Kidney (tissue), 14 donors: ENCODE results near the gene LENG9. TPM values are rescaled to one million over a fixed set of nuclear protein-coding genes. Genes with fewer than 3 reads are reported as not detected.

Experiments
- DNase-seq, 5 donors: peaks; one replicate each; pipeline ENCODE4 v3.0.0-alpha.2; 2013 to 2020
- FAIRE-seq: peaks from 2 replicates; lab custom pipeline; 2012; peaks lifted over from hg19 to GRCh38; lab: Jason Lieb, UNC
- H3K27ac ChIP-seq, 2 donors: one replicate each; pipeline ENCODE4 v1.7.0; 2013; ENCODE audit warnings: low read depth in 2 of 2, low read length in 2 of 2, inconsistent platforms in 1 of 2
- H3K27me3 ChIP-seq: one replicate; pipeline ENCODE4 v1.7.1; 2013; ENCODE audit warnings: low read length, inconsistent platforms; ENCODE audit not compliant: control insufficient read depth, insufficient read depth
- H3K36me3 ChIP-seq, 3 donors: one replicate each; pipeline versions ENCODE4 v1.7.0 to v1.7.1; 2013; ENCODE audit warnings: low read length in 3 of 3, control low read depth in 1 of 3, inconsistent platforms in 1 of 3; ENCODE audit not compliant: insufficient read depth in 3 of 3, control insufficient read depth in 2 of 3
- H3K4me1 ChIP-seq, 3 donors: one replicate each; pipeline versions ENCODE4 v1.7.0 to v1.7.1; 2013; ENCODE audit warnings: low read length in 3 of 3, inconsistent platforms in 1 of 3, low read depth in 1 of 3; ENCODE audit not compliant: control insufficient read depth in 2 of 3, insufficient read depth in 2 of 3
- H3K4me3 ChIP-seq, 3 donors: one replicate each; pipeline versions ENCODE4 v1.7.0 to v1.8.1; 2013; ENCODE audit warnings: low read length in 3 of 3, control low read depth in 1 of 3, inconsistent platforms in 1 of 3
- H3K9ac ChIP-seq, 3 donors: one replicate each; pipeline versions ENCODE4 v1.7.0 to v1.7.1; 2013; ENCODE audit warnings: low read length in 3 of 3, control low read depth in 1 of 3, inconsistent platforms in 1 of 3
- H3K9me3 ChIP-seq, 3 donors: one replicate each; pipeline versions ENCODE4 v1.7.0 to v1.7.1; 2013; ENCODE audit warnings: low read length in 3 of 3, control low read depth in 1 of 3, inconsistent platforms in 1 of 3; ENCODE audit not compliant: control insufficient read depth in 2 of 3, insufficient read depth in 1 of 3
- intact Hi-C: fragments of 100-400 bp; cut with DNase I; formaldehyde crosslinking; loops from one replicate; pipeline ENCODE4 v1.11.1; 2022
- polyA plus RNA-seq: library from polyadenylated mRNA; stranded (reverse); fragments of 350-450 nt; fragmentation: Illumina TruSeq; extraction: RNeasy Lipid Tissue Mini Kit (QIAGEN cat#74804); gene quantifications from one replicate; pipeline ENCODE4 v1.2.3, GENCODE V29; 2014; ENCODE audit warnings: low read depth, low replicate concordance; ENCODE audit not compliant: insufficient read depth
- total RNA-seq: library from RNA; stranded (reverse); fragmentation: NEBNext Ultra II Directional; extraction: Animal tissue kit (Norgen Biotek cat#: 25700); gene quantifications from one replicate; pipeline ENCODE4 v1.2.1, GENCODE V29; 2021
- TF ChIP-seq, protein P1 (sequence below): IDR thresholded peaks from 3 replicates; pipeline ENCODE4 v1.5.1; 2012; ENCODE audit warnings: mild to moderate bottlenecking, moderate library complexity, borderline replicate concordance; ENCODE audit not compliant: insufficient read depth; ENCODE audit errors: extremely low read depth
- donor health status: control.
- donor health status: control.
- donor health status: control.
- donor health status: control.
- donor health status: control.
- donor health status: DM: yes; HTN: yes; CAD: no.
- donor health status: Normal renal cell carcinoma (clear cell type).

Gene LENG9
- total and polyA plus RNA-seq, 2 donors from 2014 or later = 2.0 to 6.8 TPM

DNA sequence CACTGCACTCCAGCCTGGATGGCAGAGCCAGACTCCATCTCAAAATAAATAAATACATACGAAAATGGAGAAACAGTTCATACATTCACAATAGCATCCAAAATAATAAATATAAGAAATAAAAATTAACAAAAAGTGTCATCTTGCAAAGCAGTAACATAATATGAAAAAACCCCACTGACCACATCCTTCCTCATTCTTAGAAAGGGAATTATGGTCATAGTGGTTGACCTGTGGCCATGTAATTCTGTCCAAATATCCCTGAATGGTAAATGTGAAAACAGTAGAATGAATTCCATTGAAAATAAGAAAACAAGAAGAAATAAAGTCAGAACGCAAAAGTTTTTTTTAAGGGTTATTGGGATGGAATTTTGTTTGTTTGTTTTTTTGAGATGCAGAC is 16.5 kb upstream of the LENG9 start:
- H3K4me3 ChIP-seq = no peak overlapping the region
- TF ChIP-seq, protein P1, sequence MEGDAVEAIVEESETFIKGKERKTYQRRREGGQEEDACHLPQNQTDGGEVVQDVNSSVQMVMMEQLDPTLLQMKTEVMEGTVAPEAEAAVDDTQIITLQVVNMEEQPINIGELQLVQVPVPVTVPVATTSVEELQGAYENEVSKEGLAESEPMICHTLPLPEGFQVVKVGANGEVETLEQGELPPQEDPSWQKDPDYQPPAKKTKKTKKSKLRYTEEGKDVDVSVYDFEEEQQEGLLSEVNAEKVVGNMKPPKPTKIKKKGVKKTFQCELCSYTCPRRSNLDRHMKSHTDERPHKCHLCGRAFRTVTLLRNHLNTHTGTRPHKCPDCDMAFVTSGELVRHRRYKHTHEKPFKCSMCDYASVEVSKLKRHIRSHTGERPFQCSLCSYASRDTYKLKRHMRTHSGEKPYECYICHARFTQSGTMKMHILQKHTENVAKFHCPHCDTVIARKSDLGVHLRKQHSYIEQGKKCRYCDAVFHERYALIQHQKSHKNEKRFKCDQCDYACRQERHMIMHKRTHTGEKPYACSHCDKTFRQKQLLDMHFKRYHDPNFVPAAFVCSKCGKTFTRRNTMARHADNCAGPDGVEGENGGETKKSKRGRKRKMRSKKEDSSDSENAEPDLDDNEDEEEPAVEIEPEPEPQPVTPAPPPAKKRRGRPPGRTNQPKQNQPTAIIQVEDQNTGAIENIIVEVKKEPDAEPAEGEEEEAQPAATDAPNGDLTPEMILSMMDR = no peak
- H3K9ac ChIP-seq = no peak overlapping the region
- FAIRE-seq (no peak), DNase-seq (no peak)
- no peaks in the 10 kb centered on the region for H3K27me3 ChIP-seq
- no peaks in the 10 kb centered on the region for H3K9me3 ChIP-seq
- no peaks in the 10 kb centered on the region for H3K4me1 ChIP-seq
- H3K36me3 ChIP-seq = no peaks in the 10 kb centered on the region
- intact Hi-C loops = no loop called here
- H3K27ac ChIP-seq = no peak overlapping the region

DNA sequence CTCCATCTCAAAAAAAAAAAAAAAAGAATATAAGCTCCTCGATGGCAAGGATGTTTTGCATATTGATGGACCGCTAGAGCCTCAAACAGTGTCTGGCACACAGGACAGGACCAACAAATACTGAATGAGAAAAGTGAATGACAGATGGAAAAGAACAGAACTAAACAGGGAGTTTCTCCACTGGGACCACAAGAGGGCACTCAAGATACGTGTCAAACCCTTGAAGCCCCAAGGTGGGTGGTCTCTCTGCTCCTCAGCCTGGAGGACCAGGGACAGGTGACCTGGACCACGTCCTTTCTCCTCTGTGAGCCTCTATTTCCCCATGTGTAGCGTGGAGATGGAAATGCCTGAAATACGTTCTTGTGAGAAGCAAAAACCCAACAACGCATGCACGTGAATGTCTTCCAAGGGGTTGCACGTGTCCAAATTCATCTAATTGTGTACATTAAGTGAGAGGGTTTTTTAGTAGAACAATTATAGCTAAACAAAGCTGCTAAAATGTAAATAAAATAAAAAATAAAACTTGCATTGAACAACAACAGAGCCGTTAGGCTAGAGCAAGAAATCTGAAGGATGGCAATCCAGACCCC is 15.2 kb upstream of the LENG9 start:
- Histone ChIP-seq H3K27me3 (no peaks in the 10 kb centered on the region), H3K27ac (no peak overlapping the region), H3K4me3 (no peak overlapping the region), H3K4me1 (peaks cover 0 to under 1% (median 0%) of the 10 kb centered on the region in 3 donors), H3K9me3 (no peaks in the 10 kb centered on the region), H3K36me3 (no peaks in the 10 kb centered on the region), H3K9ac (no peak overlapping the region)
- intact Hi-C loops = no loop called here
- FAIRE-seq = no peak
- TF ChIP-seq, protein P1 = peak; percentile 39
- peak; percentile 3 to 89 (median 60) for DNase-seq

DNA sequence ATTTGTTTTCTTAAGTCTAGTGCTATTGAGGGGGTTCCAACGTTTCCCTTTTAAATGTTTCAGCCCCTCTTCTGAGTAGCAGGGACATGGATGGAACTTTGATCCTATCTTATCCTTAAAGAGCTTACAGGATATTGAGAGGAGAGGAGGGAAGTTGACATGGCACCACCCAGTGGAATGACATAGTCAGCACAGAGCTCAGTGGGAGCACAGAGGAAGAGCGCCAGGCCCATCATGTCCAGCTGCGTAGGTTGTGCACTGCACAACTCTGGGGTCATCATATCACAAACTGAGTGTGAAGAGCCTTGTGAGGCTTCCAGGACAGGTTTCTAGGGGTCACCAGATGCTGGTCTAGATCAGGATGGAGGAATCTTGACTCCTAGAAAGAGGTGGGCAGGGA is 14.1 kb upstream of the LENG9 start:
- DNase-seq (peak in 1 of 5 donors; percentile 6), FAIRE-seq (no peak)
- no peaks in the 10 kb centered on the region for H3K9me3 ChIP-seq
- no peak overlapping the region for H3K9ac ChIP-seq
- H3K36me3 ChIP-seq = no peaks in the 10 kb centered on the region
- peaks cover 0 to 3% (median 0%) of the 10 kb centered on the region in 3 donors for H3K4me1 ChIP-seq
- no peaks in the 10 kb centered on the region for H3K27me3 ChIP-seq
- no peak overlapping the region for H3K27ac ChIP-seq
- intact Hi-C loops = no loop called here
- H3K4me3 ChIP-seq = no peak overlapping the region
- TF ChIP-seq, protein P1 = no peak

DNA sequence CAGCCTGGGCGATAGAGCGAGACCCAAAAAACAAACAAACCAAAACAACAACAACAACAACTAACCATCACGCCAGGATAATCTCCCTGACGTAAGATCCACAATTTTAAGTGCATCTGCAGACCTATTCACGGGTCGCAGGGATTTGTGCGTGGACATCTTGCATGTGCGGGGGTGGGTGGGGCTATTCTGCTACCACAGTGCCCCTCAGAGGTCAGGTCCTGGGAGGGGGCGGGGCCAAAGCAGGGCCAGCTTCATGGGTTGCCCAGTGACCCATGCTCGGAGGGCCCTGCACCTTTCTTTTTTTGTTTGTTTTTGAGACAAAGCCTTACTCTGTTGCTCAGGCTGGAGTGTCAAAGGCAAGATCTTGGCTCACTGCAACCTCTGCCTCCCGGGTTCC is 12.1 kb upstream of the LENG9 start:
- Histone ChIP-seq H3K9ac (no peak overlapping the region), H3K36me3 (no peaks in the 10 kb centered on the region), H3K27me3 (no peaks in the 10 kb centered on the region), H3K9me3 (no peaks in the 10 kb centered on the region), H3K4me3 (no peak overlapping the region), H3K4me1 (peaks cover 0 to 3% (median 0%) of the 10 kb centered on the region in 3 donors), H3K27ac (no peak overlapping the region)
- DNase-seq (peak in 1 of 5 donors; percentile 34), FAIRE-seq (no peak)
- intact Hi-C loops = no loop called here
- TF ChIP-seq, protein P1 = no peak
